Trophoblast cell (in vitro differentiated cells and primary cell): ENCODE measurements around the gene ITPR1.

Experiments
- DNase-seq, 2 donors: peaks; one replicate each; pipeline ENCODE4 v3.0.0-alpha.2; 2016
- H2AFZ ChIP-seq: 2 replicates; pipeline ENCODE4 v1.6.1; 2013; ENCODE audit warnings: low read length, moderate library complexity, mild to moderate bottlenecking; ENCODE audit not compliant: insufficient read depth, poor library complexity
- H2AK5ac ChIP-seq: 2 replicates; pipeline ENCODE4 v1.6.1; 2013; ENCODE audit warnings: mild to moderate bottlenecking, low read length
- H2BK120ac ChIP-seq: 2 replicates; pipeline ENCODE4 v1.6.1; 2013; ENCODE audit warnings: low read length, mild to moderate bottlenecking, moderate library complexity; ENCODE audit not compliant: insufficient read depth, poor library complexity
- H2BK12ac ChIP-seq: 2 replicates; pipeline ENCODE4 v1.6.1; 2013; ENCODE audit warnings: mild to moderate bottlenecking, low read length, moderate library complexity
- H2BK5ac ChIP-seq: 2 replicates; pipeline ENCODE4 v1.6.1; 2013; ENCODE audit warnings: low read length, low read depth, moderate library complexity, mild to moderate bottlenecking; ENCODE audit not compliant: poor library complexity
- H3K14ac ChIP-seq: 2 replicates; pipeline ENCODE4 v1.6.1; 2013; ENCODE audit warnings: mild to moderate bottlenecking, low read length
- H3K18ac ChIP-seq: 2 replicates; pipeline ENCODE4 v1.6.1; 2013; ENCODE audit warnings: mild to moderate bottlenecking, low read length
- H3K23ac ChIP-seq: 2 replicates; pipeline ENCODE4 v1.6.1; 2013; ENCODE audit warnings: low read length
- H3K27ac ChIP-seq: 2 replicates; pipeline ENCODE4 v1.5.1; 2013; ENCODE audit warnings: low read depth, mild to moderate bottlenecking, inconsistent platforms, low read length, moderate library complexity
- H3K27me3 ChIP-seq: 2 replicates; pipeline ENCODE4 v1.6.1; 2013; ENCODE audit warnings: inconsistent platforms, mild to moderate bottlenecking, low read length, moderate library complexity; ENCODE audit not compliant: insufficient read depth
- H3K36me3 ChIP-seq, 2 experiments: 1 replicate in 1 of 2; 2 replicates in 1 of 2; pipeline ENCODE4 v1.6.1; 2013; ENCODE audit warnings: low read length in 2 of 2, mild to moderate bottlenecking in 2 of 2, moderate library complexity in 1 of 2; ENCODE audit not compliant: insufficient read depth in 2 of 2, control insufficient read depth in 1 of 2
- H3K4ac ChIP-seq: 2 replicates; pipeline ENCODE4 v1.6.1; 2013; ENCODE audit warnings: low read depth, mild to moderate bottlenecking, low read length, moderate library complexity
- H3K4me1 ChIP-seq, 2 experiments: 1 replicate in 1 of 2; 2 replicates in 1 of 2; pipeline ENCODE4 v1.6.1; 2013; ENCODE audit warnings: low read length in 2 of 2, mild to moderate bottlenecking in 2 of 2, moderate library complexity in 1 of 2; ENCODE audit not compliant: insufficient read depth in 2 of 2, control insufficient read depth in 1 of 2
- H3K4me2 ChIP-seq: 2 replicates; pipeline ENCODE4 v1.6.1; 2013; ENCODE audit warnings: inconsistent platforms, mild to moderate bottlenecking, low read length, moderate library complexity
- H3K4me3 ChIP-seq: 2 replicates; pipeline ENCODE4 v1.5.1; 2013; ENCODE audit warnings: mild to moderate bottlenecking, low read depth, low read length, inconsistent platforms
- H3K79me1 ChIP-seq: one replicate; pipeline ENCODE4 v1.6.1; 2013; ENCODE audit warnings: low read length
- H3K79me2 ChIP-seq: 2 replicates; pipeline ENCODE4 v1.6.1; 2013; ENCODE audit warnings: low read length, mild to moderate bottlenecking; ENCODE audit not compliant: control insufficient read depth, insufficient read depth, poor library complexity
- H3K9ac ChIP-seq: 2 replicates; pipeline ENCODE4 v1.6.1; 2013; ENCODE audit warnings: mild to moderate bottlenecking, low read length
- H3K9me3 ChIP-seq: 2 replicates; pipeline ENCODE4 v1.6.1; 2013; ENCODE audit warnings: low read depth, mild to moderate bottlenecking, control low read depth, inconsistent platforms, low read length; ENCODE audit not compliant: insufficient read depth
- H4K12ac ChIP-seq: 2 replicates; pipeline ENCODE4 v1.6.1; 2013; ENCODE audit warnings: low read depth, mild to moderate bottlenecking, low read length, moderate library complexity
- H4K8ac ChIP-seq: 2 replicates; pipeline ENCODE4 v1.6.1; 2013; ENCODE audit warnings: low read depth, mild to moderate bottlenecking, low read length, moderate library complexity
- H4K91ac ChIP-seq: one replicate; pipeline ENCODE4 v1.6.1; 2013; ENCODE audit warnings: low read depth, mild to moderate bottlenecking, low read length, moderate library complexity
- WGBS: extraction: QIAGEN DNeasy Blood & Tissue Kit; methylation state at CpG from one replicate; pipeline ENCODE4 v1.1.7; 2013; ENCODE audit warnings: missing lambda C conversion rate; ENCODE audit not compliant: insufficient read length, insufficient coverage; ENCODE audit errors: extremely low coverage; 5-methylcytosine and 5-hydroxymethylcytosine counted together

The ITPR1 gene

GRCh38 chr3:4886448-4886847, 393.3 kb downstream of the ITPR1 start:
- no peak overlapping the region for H3K14ac ChIP-seq
- no peak for DNase-seq
- H3K9ac ChIP-seq: no peak overlapping the region
- no peaks in the 10 kb centered on the region for H3K4me1 ChIP-seq
- no peak overlapping the region for H4K12ac ChIP-seq
- no peak overlapping the region for H2BK120ac ChIP-seq
- H3K4ac ChIP-seq: no peak overlapping the region
- H3K79me2 ChIP-seq: no peaks in the 10 kb centered on the region
- no peak overlapping the region for H3K4me3 ChIP-seq
- H2BK12ac ChIP-seq: no peak overlapping the region
- no peaks in the 10 kb centered on the region for H3K79me1 ChIP-seq
- no peak overlapping the region for H3K23ac ChIP-seq
- no peaks in the 10 kb centered on the region for H3K36me3 ChIP-seq
- no peaks in the 10 kb centered on the region for H3K27me3 ChIP-seq
- no peak overlapping the region for H2BK5ac ChIP-seq
- no peak overlapping the region for H3K27ac ChIP-seq
- H3K4me2 ChIP-seq: no peak overlapping the region
- WGBS: no CpG with 5 or more reads among the region's 7 CpGs
- H3K9me3 ChIP-seq: no peaks in the 10 kb centered on the region
- no peak overlapping the region for H3K18ac ChIP-seq
- no peak overlapping the region for H2AK5ac ChIP-seq
- H4K91ac ChIP-seq: no peak overlapping the region
- H4K8ac ChIP-seq: no peak overlapping the region
- H2AFZ ChIP-seq: no peak overlapping the region

- Histone ChIP-seq H3K4ac (no peak overlapping the region), H3K23ac (no peak overlapping the region), H4K91ac (no peak overlapping the region), H4K8ac (no peak overlapping the region), H3K36me3 (no peaks in the 10 kb centered on the region), H2BK120ac (no peak overlapping the region), H2AK5ac (no peak overlapping the region), H3K9ac (no peak overlapping the region), H3K4me1 (no peaks in the 10 kb centered on the region), H3K27ac (no peak overlapping the region), H3K4me3 (no peak overlapping the region), H3K27me3 (no peaks in the 10 kb centered on the region), H3K79me1 (no peaks in the 10 kb centered on the region), H3K18ac (no peak overlapping the region), H3K14ac (no peak overlapping the region), H3K79me2 (no peaks in the 10 kb centered on the region), H2BK5ac (no peak overlapping the region), H2AFZ (no peak overlapping the region), H3K9me3 (no peaks in the 10 kb centered on the region), H3K4me2 (no peak overlapping the region), H4K12ac (no peak overlapping the region), H2BK12ac (no peak overlapping the region)
- no peak for DNase-seq
- no CpG with 5 or more reads among the region's 8 CpGs for WGBS
Observed at GRCh38 chr3:4887177-4887576, 394.0 kb downstream of the ITPR1 start.

GRCh38 chr3:4888913-4889846, 396.0 kb downstream of the ITPR1 start:
- H4K8ac ChIP-seq: no peak overlapping the region
- H3K4ac ChIP-seq: no peak overlapping the region
- no peak overlapping the region for H4K12ac ChIP-seq
- peak overlapping the region; percentile 76 for H3K23ac ChIP-seq
- H3K79me2 ChIP-seq: no peaks in the 10 kb centered on the region
- H3K4me1 ChIP-seq: no peaks in the 10 kb centered on the region
- no peak overlapping the region for H2AK5ac ChIP-seq
- H2BK12ac ChIP-seq: no peak overlapping the region
- no peak overlapping the region for H4K91ac ChIP-seq
- no peak overlapping the region for H3K4me3 ChIP-seq
- H3K79me1 ChIP-seq: no peaks in the 10 kb centered on the region
- no peak overlapping the region for H3K14ac ChIP-seq
- H3K27me3 ChIP-seq: no peaks in the 10 kb centered on the region
- DNase-seq: no peak
- no peaks in the 10 kb centered on the region for H3K9me3 ChIP-seq
- no peak overlapping the region for H2BK5ac ChIP-seq
- no CpG with 5 or more reads among the region's 4 CpGs for WGBS
- H2AFZ ChIP-seq: no peak overlapping the region
- H3K36me3 ChIP-seq: no peaks in the 10 kb centered on the region
- H3K27ac ChIP-seq: no peak overlapping the region
- H3K9ac ChIP-seq: no peak overlapping the region
- no peak overlapping the region for H3K18ac ChIP-seq
- no peak overlapping the region for H2BK120ac ChIP-seq
- H3K4me2 ChIP-seq: no peak overlapping the region

- Histone ChIP-seq H2BK12ac (no peak overlapping the region), H4K12ac (no peak overlapping the region), H2AK5ac (no peak overlapping the region), H3K79me1 (no peaks in the 10 kb centered on the region), H3K27me3 (no peaks in the 10 kb centered on the region), H3K14ac (no peak overlapping the region), H3K27ac (no peak overlapping the region), H2BK120ac (no peak overlapping the region), H3K18ac (no peak overlapping the region), H3K9me3 (no peaks in the 10 kb centered on the region), H3K23ac (no peak overlapping the region), H3K4me3 (no peak overlapping the region), H2AFZ (no peak overlapping the region), H3K79me2 (no peaks in the 10 kb centered on the region), H3K4ac (no peak overlapping the region), H4K91ac (no peak overlapping the region), H3K4me2 (no peak overlapping the region), H3K9ac (no peak overlapping the region), H2BK5ac (no peak overlapping the region), H4K8ac (no peak overlapping the region), H3K4me1 (no peaks in the 10 kb centered on the region), H3K36me3 (no peaks in the 10 kb centered on the region)
- DNase-seq: no peak
- WGBS: no CpG with 5 or more reads among the region's 3 CpGs
Observed at GRCh38 chr3:4889896-4890295, 396.7 kb downstream of the ITPR1 start.
